Right renal pelvis (tissue), 4 donors: ENCODE results near the gene OR1K1. TPM values are rescaled to one million over a fixed set of nuclear protein-coding genes. Genes with fewer than 3 reads are reported as not detected.

Experiments used
- DNase-seq, 4 donors: peaks; one replicate each; pipeline ENCODE4 v3.0.0-alpha.2; 2013; ENCODE audit warnings: low read depth in 4 of 4, low spot score in 3 of 4, missing footprints in 1 of 4
- polyA plus RNA-seq, 4 donors: library from polyadenylated mRNA; unstranded; fragments of 120-200 nt; gene quantifications; one replicate each; pipeline ENCODE4 v1.2.1, GENCODE V29; 2013; ENCODE audit not compliant: insufficient read length in 4 of 4

Gene OR1K1
- polyA plus RNA-seq, 4 donors, result not detected

DNA sequence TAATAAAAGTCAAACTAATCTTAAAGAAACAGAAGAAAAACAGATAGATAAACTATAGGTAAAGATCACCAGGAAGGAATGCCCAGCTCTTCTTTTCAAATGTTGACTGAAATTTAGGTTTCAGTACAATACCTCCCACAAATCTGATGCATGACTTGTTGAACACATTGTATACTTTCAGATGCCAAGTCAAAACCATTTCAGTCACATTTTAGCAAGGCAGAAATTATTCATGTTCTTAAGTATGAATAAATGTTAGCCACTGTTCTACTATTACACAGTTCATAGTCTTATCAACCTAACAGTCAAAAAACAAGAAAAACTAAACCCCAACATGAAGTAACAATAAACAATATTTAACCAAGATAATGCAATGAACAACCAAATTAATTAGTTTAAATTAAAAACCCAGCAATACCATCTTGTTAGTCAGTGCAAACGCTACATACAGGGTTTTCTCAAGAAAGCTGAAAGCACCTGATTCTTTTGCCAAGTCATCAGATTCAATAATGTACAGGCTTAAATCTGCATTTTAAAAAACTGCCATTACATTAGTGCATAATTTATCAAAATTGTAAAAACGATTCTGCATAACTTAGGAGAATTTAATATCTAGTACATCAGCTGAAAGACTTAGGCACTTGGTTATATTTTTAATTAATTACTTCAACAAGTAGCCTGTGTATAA lies 48.5 kb downstream of the OR1K1 start:
- DNase-seq, result no peak

Other genes with a start within 250 kb of the OR1K1 start
- gene OR1N2, start 247.0 kb upstream of the OR1K1 start, polyA plus RNA-seq, result not detected
- under 1 TPM; 0.17 to 0.30 (median 0.20) TPM for gene OR1L8, start 216.7 kb upstream of the OR1K1 start, polyA plus RNA-seq
- not detected for gene OR1Q1, start 185.4 kb upstream of the OR1K1 start, polyA plus RNA-seq
- not detected for gene OR1B1, start 142.5 kb upstream of the OR1K1 start, polyA plus RNA-seq
- gene OR1L1, start 138.4 kb upstream of the OR1K1 start, polyA plus RNA-seq, result not detected
- not detected for gene OR1L3, start 125.0 kb upstream of the OR1K1 start, polyA plus RNA-seq
- gene OR1L4, start 76.1 kb upstream of the OR1K1 start, polyA plus RNA-seq, result not detected
- not detected for gene OR1L6, start 57.8 kb upstream of the OR1K1 start, polyA plus RNA-seq
- gene OR5C1, start 11.2 kb upstream of the OR1K1 start, polyA plus RNA-seq, result under 1 TPM in 1 of 4 donors, not detected in 3; 0.05 TPM
- 10 to 100 TPM; 31.6 to 36.4 (median 35.5) TPM for gene PDCL, start 28.5 kb downstream of the OR1K1 start, polyA plus RNA-seq
- gene RC3H2, start 105.2 kb downstream of the OR1K1 start, polyA plus RNA-seq, result 10 to 100 TPM; 38.0 to 46.9 (median 46.1) TPM
- gene ZBTB6, start 113.2 kb downstream of the OR1K1 start, polyA plus RNA-seq, result 10 to 100 TPM; 13.3 to 18.1 (median 17.3) TPM
- 10 to 100 TPM; 18.2 to 23.8 (median 22.6) TPM for gene ZBTB26, start 131.4 kb downstream of the OR1K1 start, polyA plus RNA-seq
- gene RABGAP1, start 140.9 kb downstream of the OR1K1 start, polyA plus RNA-seq, result 10 to 100 TPM; 57.6 to 69.7 (median 64.0) TPM
- under 1 TPM in 3 of 4 donors, not detected in 1; 0.44 to 0.80 (median 0.66) TPM for gene GPR21, start 233.5 kb downstream of the OR1K1 start, polyA plus RNA-seq